ENCODE results near the gene ITPRID1. TPM values are rescaled to one million over a fixed set of nuclear protein-coding genes. Genes with fewer than 3 reads are reported as not detected.

ITPRID1 gene
- total and polyA plus RNA-seq, 2 donors (not counting 1 experiment from before 2014, with no cell fraction given): not detected

- intact Hi-C loops (cut with micrococcal nuclease): no loop called here
- H2AFZ ChIP-seq (ENCODE audit: insufficient read depth, low read depth, low read length, poor library complexity, severe bottlenecking): no peak overlapping the region
- H3K4me2 ChIP-seq (replicated peaks; ENCODE audit: low read depth, low read length, poor library complexity, severe bottlenecking): no peak overlapping the region
- no peak overlapping the region for H3K27ac ChIP-seq (ENCODE audit: low read length in 2 of 2)
- TF ChIP-seq, protein P1, sequence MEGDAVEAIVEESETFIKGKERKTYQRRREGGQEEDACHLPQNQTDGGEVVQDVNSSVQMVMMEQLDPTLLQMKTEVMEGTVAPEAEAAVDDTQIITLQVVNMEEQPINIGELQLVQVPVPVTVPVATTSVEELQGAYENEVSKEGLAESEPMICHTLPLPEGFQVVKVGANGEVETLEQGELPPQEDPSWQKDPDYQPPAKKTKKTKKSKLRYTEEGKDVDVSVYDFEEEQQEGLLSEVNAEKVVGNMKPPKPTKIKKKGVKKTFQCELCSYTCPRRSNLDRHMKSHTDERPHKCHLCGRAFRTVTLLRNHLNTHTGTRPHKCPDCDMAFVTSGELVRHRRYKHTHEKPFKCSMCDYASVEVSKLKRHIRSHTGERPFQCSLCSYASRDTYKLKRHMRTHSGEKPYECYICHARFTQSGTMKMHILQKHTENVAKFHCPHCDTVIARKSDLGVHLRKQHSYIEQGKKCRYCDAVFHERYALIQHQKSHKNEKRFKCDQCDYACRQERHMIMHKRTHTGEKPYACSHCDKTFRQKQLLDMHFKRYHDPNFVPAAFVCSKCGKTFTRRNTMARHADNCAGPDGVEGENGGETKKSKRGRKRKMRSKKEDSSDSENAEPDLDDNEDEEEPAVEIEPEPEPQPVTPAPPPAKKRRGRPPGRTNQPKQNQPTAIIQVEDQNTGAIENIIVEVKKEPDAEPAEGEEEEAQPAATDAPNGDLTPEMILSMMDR (IDR thresholded peaks at IDR 0.05): no peak
- no peaks in the 10 kb centered on the region for H3K9me3 ChIP-seq (ENCODE audit: control extremely low read depth in 1 of 3, control insufficient read depth in 2 of 3, insufficient read depth in 1 of 3, low read length in 2 of 3)
- no peaks in the 10 kb centered on the region for H4K20me1 ChIP-seq (ENCODE audit: control insufficient read depth, insufficient read depth, low read length, poor library complexity, severe bottlenecking)
- ChIA-PET POLR2A (no interaction called here), CTCF (no interaction called here)
- no peaks in the 10 kb centered on the region for H3K79me2 ChIP-seq (ENCODE audit: control insufficient read depth, insufficient read depth, low read length)
- H3K4me3 ChIP-seq (ENCODE audit: control extremely low read depth in 1 of 5, extremely low read depth in 1 of 5, insufficient read depth in 1 of 5, low read depth in 2 of 5, low read length in 4 of 5): no peak overlapping the region
- H3K9me3 Mint-ChIP-seq (ENCODE audit: insufficient read depth): peaks cover 1% of the 10 kb centered on the region
- ATAC-seq (ENCODE audit: low read depth) (no peak), DNase-seq (no peak)
- no peak overlapping the region for H3K9ac ChIP-seq (ENCODE audit: low read length)
- H3K36me3 ChIP-seq (replicated peaks in 1 of 2; ENCODE audit: control extremely low read depth in 1 of 2, control insufficient read depth in 1 of 2, extremely low read depth in 1 of 2, insufficient read depth in 2 of 2, low read length in 1 of 2): no peaks in the 10 kb centered on the region
- no peaks in the 10 kb centered on the region for H3K4me1 Mint-ChIP-seq
- H3K27me3 ChIP-seq (replicated peaks in 1 of 4; ENCODE audit: control extremely low read depth in 1 of 4, control insufficient read depth in 3 of 4, insufficient read depth in 4 of 4, low read length in 3 of 4): no peaks in the 10 kb centered on the region
- WGBS (ENCODE audit: insufficient coverage): 78% methylated on average over 3 of the region's 5 CpGs
- no peak overlapping the region for H3K27ac Mint-ChIP-seq
- no peak overlapping the region for H3K4me3 Mint-ChIP-seq
- no peaks in the 10 kb centered on the region for H3K27me3 Mint-ChIP-seq
- H3K4me1 ChIP-seq (ENCODE audit: control insufficient read depth in 2 of 2, insufficient read depth in 2 of 2, low read length in 2 of 2): no peaks in the 10 kb centered on the region
Observed at GRCh38 chr7:31602041-31602625, 88.2 kb downstream of the ITPRID1 start.

DNA sequence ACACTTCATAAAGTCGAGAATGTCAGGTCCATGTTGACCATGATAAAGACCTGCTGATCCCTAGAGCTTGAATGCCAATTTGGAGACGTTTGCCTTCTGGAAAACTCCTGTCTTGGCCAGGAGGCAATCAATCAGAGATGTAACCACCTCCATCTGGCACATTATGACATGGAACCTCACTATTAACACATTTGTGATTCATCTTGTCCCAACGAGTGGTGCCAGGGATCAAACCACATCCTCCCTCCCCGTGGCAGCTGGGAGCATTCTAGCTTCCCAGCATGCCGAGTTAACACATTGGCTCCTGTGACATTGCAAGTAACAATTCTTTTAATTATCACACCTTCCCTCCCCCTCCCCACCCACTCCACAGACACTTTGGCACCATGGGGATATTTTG lies 89.2 kb downstream of the ITPRID1 start:
- Histone ChIP-seq H3K79me2 (ENCODE audit: control insufficient read depth, insufficient read depth, low read length) (no peaks in the 10 kb centered on the region), H3K4me2 (replicated peaks; ENCODE audit: low read depth, low read length, poor library complexity, severe bottlenecking) (no peak overlapping the region), H3K4me1 (ENCODE audit: control insufficient read depth in 2 of 2, insufficient read depth in 2 of 2, low read length in 2 of 2) (no peaks in the 10 kb centered on the region), H3K27me3 (replicated peaks in 1 of 4; ENCODE audit: control extremely low read depth in 1 of 4, control insufficient read depth in 3 of 4, insufficient read depth in 4 of 4, low read length in 3 of 4) (no peaks in the 10 kb centered on the region), H3K27ac (ENCODE audit: low read length in 2 of 2) (no peak overlapping the region), H4K20me1 (ENCODE audit: control insufficient read depth, insufficient read depth, low read length, poor library complexity, severe bottlenecking) (no peaks in the 10 kb centered on the region), H3K9ac (ENCODE audit: low read length) (no peak overlapping the region), H3K9me3 (ENCODE audit: control extremely low read depth in 1 of 3, control insufficient read depth in 2 of 3, insufficient read depth in 1 of 3, low read length in 2 of 3) (no peaks in the 10 kb centered on the region), H3K4me3 (ENCODE audit: control extremely low read depth in 1 of 5, extremely low read depth in 1 of 5, insufficient read depth in 1 of 5, low read depth in 2 of 5, low read length in 4 of 5) (no peak overlapping the region), H3K36me3 (replicated peaks in 1 of 2; ENCODE audit: control extremely low read depth in 1 of 2, control insufficient read depth in 1 of 2, extremely low read depth in 1 of 2, insufficient read depth in 2 of 2, low read length in 1 of 2) (no peaks in the 10 kb centered on the region), H2AFZ (ENCODE audit: insufficient read depth, low read depth, low read length, poor library complexity, severe bottlenecking) (no peak overlapping the region)
- TF ChIP-seq EZH2 (IDR thresholded peaks at IDR 0.05; ENCODE audit: borderline replicate concordance, insufficient read depth, low read depth, low read length, poor library complexity, severe bottlenecking): no peak
- TF ChIP-seq, protein P1 (IDR thresholded peaks at IDR 0.05): no peak
- DNase-seq: no peak
- H3K27ac Mint-ChIP-seq: no peak overlapping the region
- POLR2A ChIA-PET: no interaction called here
- H3K27me3 Mint-ChIP-seq: no peaks in the 10 kb centered on the region
- no peaks in the 10 kb centered on the region for H3K4me1 Mint-ChIP-seq
- H3K9me3 Mint-ChIP-seq (ENCODE audit: insufficient read depth): peaks cover under 1% of the 10 kb centered on the region
- CTCF ChIA-PET: no interaction called here
- no peak for ATAC-seq (ENCODE audit: low read depth)
- WGBS (ENCODE audit: insufficient coverage): 56% methylated on average over 5 of the region's 5 CpGs
- H3K4me3 Mint-ChIP-seq: no peak overlapping the region
- intact Hi-C loops (cut with micrococcal nuclease): no loop called here

Data from B cell (primary cell).